Mucosa of descending colon (tissue), 3 donors: Measurements from ENCODE around the gene CEBPA. TPM values are rescaled to one million over a fixed set of nuclear protein-coding genes. Genes with fewer than 3 reads are reported as not detected.

Source experiments
- ATAC-seq: fragments of 200-7000 bp; cut with Tn5 transposase; one replicate; pipeline ENCODE4 v1.9.1; 2020; ENCODE audit warnings: mild to moderate bottlenecking, moderate library complexity
- DNase-seq, 3 donors: peaks; one replicate each; pipeline ENCODE4 v3.0.0-alpha.2; 2020
- H3K36me3 ChIP-seq: fragments of 200-600 bp; one replicate; pipeline ENCODE4 v1.8.0; 2021; ENCODE audit warnings: low read depth, mild to moderate bottlenecking
- H3K4me1 ChIP-seq: fragments of 200-600 bp; one replicate; pipeline ENCODE4 v1.8.0; 2021; ENCODE audit warnings: low read depth, mild to moderate bottlenecking
- H3K4me3 ChIP-seq: fragments of 200-600 bp; one replicate; pipeline ENCODE4 v1.8.0; 2021; ENCODE audit warnings: mild to moderate bottlenecking
- H3K9me3 ChIP-seq: fragments of 200-600 bp; one replicate; pipeline ENCODE4 v1.8.0; 2021; ENCODE audit warnings: mild to moderate bottlenecking
- intact Hi-C, 2 donors: fragments of 100-400 bp; cut with DNase I in 1 of 2; cut with micrococcal nuclease in 1 of 2; formaldehyde crosslinking; loops; one replicate each; pipeline versions ENCODE4 v1.11.0 to v1.11.1; 2022; cut with DNase I, micrococcal nuclease
- total RNA-seq, 3 donors: library from RNA; stranded (reverse); fragmentation: NEBNext Ultra II Directional in 2 of 3; extraction: Animal tissue kit (Norgen Biotek cat#: 25700) in 2 of 3; gene quantifications; one replicate each; pipeline versions ENCODE4 v1.2.1 to v1.2.4, GENCODE V29; 2021 to 2023
- TF ChIP-seq, protein P1 (sequence below): fragments of 200-600 bp; IDR thresholded peaks from one replicate; pipeline ENCODE4 v1.8.0; 2022; ENCODE audit warnings: antibody characterized with exemption, mild to moderate bottlenecking
- donor health status: DM: no; HTN: no; CAD: no; lungs with moderate emphysema.
- donor health status: DM: no; HTN: no; CAD: no.
- donor health status: DM: no; HTN: yes; CAD: no.

The CEBPA gene
- total RNA-seq, 3 donors from 2014 or later: 30.1 to 73.2 (median 66.1) TPM

DNA sequence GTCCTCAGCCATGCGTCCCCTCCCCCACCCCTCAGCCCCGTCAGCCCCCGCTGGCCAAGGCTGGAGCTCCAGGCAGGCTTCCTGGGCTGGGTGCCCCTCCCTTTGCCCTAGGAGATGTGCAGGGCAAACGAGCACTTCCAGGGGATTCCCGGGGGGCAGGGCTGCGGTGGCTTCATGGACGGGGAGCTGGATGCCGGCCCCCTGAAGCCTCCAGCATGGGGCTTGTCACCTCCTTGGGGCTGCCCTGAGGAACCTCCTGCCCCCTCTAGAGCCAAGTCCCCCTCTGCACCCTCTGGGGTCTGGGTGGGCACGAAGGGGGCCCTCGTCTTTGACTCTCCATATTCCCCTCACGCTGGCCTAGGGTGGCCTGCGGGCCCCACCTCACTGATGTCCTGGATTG lies 51.3 kb downstream of the CEBPA start:
- Histone ChIP-seq H3K9me3 (no peaks in the 10 kb centered on the region), H3K4me1 (no peaks in the 10 kb centered on the region), H3K36me3 (no peaks in the 10 kb centered on the region), H3K4me3 (no peak overlapping the region)
- intact Hi-C loops: no loop called here
- DNase-seq (peak in 1 of 3 donors; percentile 39), ATAC-seq (no peak)
- TF ChIP-seq, protein P1, sequence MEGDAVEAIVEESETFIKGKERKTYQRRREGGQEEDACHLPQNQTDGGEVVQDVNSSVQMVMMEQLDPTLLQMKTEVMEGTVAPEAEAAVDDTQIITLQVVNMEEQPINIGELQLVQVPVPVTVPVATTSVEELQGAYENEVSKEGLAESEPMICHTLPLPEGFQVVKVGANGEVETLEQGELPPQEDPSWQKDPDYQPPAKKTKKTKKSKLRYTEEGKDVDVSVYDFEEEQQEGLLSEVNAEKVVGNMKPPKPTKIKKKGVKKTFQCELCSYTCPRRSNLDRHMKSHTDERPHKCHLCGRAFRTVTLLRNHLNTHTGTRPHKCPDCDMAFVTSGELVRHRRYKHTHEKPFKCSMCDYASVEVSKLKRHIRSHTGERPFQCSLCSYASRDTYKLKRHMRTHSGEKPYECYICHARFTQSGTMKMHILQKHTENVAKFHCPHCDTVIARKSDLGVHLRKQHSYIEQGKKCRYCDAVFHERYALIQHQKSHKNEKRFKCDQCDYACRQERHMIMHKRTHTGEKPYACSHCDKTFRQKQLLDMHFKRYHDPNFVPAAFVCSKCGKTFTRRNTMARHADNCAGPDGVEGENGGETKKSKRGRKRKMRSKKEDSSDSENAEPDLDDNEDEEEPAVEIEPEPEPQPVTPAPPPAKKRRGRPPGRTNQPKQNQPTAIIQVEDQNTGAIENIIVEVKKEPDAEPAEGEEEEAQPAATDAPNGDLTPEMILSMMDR: no peak

DNA sequence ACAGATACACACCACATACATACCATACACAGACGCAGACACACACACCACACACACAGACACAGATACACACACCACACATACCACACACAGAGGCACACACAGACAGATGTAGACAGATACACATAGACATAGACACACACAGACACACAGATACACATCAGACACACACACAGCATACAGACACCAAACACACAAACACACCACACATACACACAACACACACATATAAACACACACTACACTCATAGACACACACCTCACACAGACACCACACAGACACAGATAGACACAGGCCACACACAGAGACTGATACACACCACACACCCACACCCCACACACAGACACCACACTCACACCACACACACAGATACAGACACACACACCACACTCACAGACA lies 51.8 kb downstream of the CEBPA start:
- H3K9me3 ChIP-seq: peaks cover 6% of the 10 kb centered on the region
- DNase-seq: no peak
- H3K36me3 ChIP-seq: no peaks in the 10 kb centered on the region

More for the DNA sequence above, 51.8 kb downstream of the CEBPA start:
- no peak for ATAC-seq
- TF ChIP-seq, protein P1: no peak
- no peak overlapping the region for H3K4me3 ChIP-seq
- intact Hi-C loops: no loop called here
- H3K4me1 ChIP-seq: no peaks in the 10 kb centered on the region

Other genes with a start within 250 kb of the CEBPA start
- 10 to 100 TPM; 37.3 to 72.7 (median 68.3) TPM for gene RHPN2, start 237.6 kb downstream of the CEBPA start, total RNA-seq
- gene GPATCH1, start 221.4 kb downstream of the CEBPA start, total RNA-seq: 10 to 100 TPM; 11.9 to 12.4 (median 11.9) TPM
- not detected for gene WDR88, start 170.4 kb downstream of the CEBPA start, total RNA-seq
- 10 to 100 TPM in 1 of 3 donors, 1 to 10 TPM in 2; 6.2 to 26.2 (median 7.4) TPM for gene LRP3, start 108.2 kb downstream of the CEBPA start, total RNA-seq
- gene SLC7A10, start 76.7 kb downstream of the CEBPA start, total RNA-seq: not detected
- gene CEBPG, start 71.2 kb upstream of the CEBPA start, total RNA-seq: 10 to 100 TPM; 47.8 to 68.5 (median 58.2) TPM
- gene PEPD, start 219.3 kb upstream of the CEBPA start, total RNA-seq: 10 to 100 TPM; 40.4 to 91.5 (median 79.1) TPM